ENCODE data around the gene SPTLC2. TPM values are rescaled to one million over a fixed set of nuclear protein-coding genes. Genes with fewer than 3 reads are reported as not detected.

Gene SPTLC2
- total RNA-seq, 1 experiment from 2014 or later, result 45.9 TPM

DNA sequence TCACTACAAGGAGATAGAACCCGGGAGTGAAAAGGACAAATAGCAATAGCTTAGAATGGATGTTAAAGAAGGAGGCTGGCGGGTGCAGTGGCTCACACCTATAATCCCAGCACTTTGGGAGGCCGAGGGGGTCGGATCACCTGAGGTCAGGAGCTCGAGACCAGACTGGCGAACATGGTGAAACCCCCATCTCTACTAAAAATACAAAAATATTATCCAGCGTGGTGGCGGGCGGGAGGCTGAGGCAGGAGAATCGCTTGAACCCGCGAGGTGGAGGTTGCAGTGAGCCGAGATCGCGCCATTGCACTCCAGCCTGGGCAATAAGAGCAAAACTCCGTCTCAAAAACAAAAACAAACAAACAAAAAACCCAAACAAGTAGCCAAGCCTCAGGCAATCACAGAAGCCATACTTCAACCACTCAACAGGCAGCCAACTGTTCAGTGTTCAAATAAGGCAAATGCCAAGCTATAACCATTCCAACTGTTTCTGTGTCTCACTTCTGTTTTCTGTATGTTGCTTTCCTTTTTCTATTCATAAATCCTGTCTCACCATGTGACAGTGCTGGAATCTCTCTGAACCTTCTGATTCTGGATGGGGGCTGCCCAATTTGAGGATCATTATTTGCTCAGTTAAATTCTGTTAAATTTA is 3.9 kb upstream of the SPTLC2 start:
- H3K4me1 Mint-ChIP-seq (ENCODE audit: low read depth, unreplicated experiment), result peaks cover 1% of the 10 kb centered on the region
- DNase-seq, result no peak
- H3K27me3 Mint-ChIP-seq (ENCODE audit: unreplicated experiment), result no peaks in the 10 kb centered on the region
- H3K36me3 Mint-ChIP-seq (ENCODE audit: insufficient read depth, unreplicated experiment), result peaks cover 16% of the 10 kb centered on the region
- no TSS peak for BruUV-seq (replicated peaks)
- H3K4me3 Mint-ChIP-seq (ENCODE audit: low read depth, unreplicated experiment), result no peak overlapping the region
- TF ChIP-seq, protein P1, sequence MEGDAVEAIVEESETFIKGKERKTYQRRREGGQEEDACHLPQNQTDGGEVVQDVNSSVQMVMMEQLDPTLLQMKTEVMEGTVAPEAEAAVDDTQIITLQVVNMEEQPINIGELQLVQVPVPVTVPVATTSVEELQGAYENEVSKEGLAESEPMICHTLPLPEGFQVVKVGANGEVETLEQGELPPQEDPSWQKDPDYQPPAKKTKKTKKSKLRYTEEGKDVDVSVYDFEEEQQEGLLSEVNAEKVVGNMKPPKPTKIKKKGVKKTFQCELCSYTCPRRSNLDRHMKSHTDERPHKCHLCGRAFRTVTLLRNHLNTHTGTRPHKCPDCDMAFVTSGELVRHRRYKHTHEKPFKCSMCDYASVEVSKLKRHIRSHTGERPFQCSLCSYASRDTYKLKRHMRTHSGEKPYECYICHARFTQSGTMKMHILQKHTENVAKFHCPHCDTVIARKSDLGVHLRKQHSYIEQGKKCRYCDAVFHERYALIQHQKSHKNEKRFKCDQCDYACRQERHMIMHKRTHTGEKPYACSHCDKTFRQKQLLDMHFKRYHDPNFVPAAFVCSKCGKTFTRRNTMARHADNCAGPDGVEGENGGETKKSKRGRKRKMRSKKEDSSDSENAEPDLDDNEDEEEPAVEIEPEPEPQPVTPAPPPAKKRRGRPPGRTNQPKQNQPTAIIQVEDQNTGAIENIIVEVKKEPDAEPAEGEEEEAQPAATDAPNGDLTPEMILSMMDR (IDR thresholded peaks at IDR 0.05; ENCODE audit: unreplicated experiment), result no peak
- intact Hi-C loops (cut with micrococcal nuclease; ENCODE audit: unreplicated experiment), result no loop called here
- CTCF ChIA-PET, result no interaction called here
- H3K27ac Mint-ChIP-seq (ENCODE audit: unreplicated experiment), result no peak overlapping the region
- H3K9me3 Mint-ChIP-seq (ENCODE audit: low read depth, unreplicated experiment), result no peaks in the 10 kb centered on the region

DNA sequence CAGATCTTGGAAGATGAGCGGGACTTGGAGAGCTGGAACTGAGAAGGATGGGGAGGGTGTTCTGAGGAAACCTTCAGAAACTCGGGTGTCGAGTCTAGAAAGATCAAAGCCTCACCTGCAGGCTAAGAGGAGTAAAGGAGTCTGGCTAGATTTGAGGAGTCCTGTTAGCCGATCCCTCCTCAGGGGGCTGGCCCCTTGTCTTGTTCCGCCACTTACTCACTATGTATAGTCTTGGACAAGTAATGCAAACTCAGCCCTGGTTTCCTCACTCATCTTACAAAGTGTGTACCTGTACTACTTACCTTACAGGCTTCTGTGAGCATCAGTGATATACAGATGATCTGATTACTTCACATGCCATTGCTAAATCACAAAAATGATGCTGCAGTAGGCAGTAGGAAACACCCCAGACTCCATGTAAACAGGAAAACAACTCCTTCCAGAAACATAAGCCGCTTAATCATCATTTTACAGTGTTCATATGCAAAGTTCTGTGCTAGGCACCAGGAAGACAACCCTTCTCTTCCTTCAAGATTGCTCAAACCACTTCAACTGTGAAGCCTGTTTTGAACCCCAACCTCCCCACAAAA is 2.0 kb upstream of the SPTLC2 start:
- intact Hi-C loops (cut with micrococcal nuclease; ENCODE audit: unreplicated experiment), result no loop called here
- no peak for DNase-seq
- no TSS peak for BruUV-seq (replicated peaks)
- peaks cover 11% of the 10 kb centered on the region for H3K4me1 Mint-ChIP-seq (ENCODE audit: low read depth, unreplicated experiment)
- H3K27ac Mint-ChIP-seq (ENCODE audit: unreplicated experiment), result no peak overlapping the region
- no peak overlapping the region for H3K4me3 Mint-ChIP-seq (ENCODE audit: low read depth, unreplicated experiment)
- H3K27me3 Mint-ChIP-seq (ENCODE audit: unreplicated experiment), result no peaks in the 10 kb centered on the region
- H3K36me3 Mint-ChIP-seq (ENCODE audit: insufficient read depth, unreplicated experiment), result peaks cover 30% of the 10 kb centered on the region
- no peaks in the 10 kb centered on the region for H3K9me3 Mint-ChIP-seq (ENCODE audit: low read depth, unreplicated experiment)
- CTCF ChIA-PET, result no interaction called here
- TF ChIP-seq, protein P1 (IDR thresholded peaks at IDR 0.05; ENCODE audit: unreplicated experiment), result no peak

DNA sequence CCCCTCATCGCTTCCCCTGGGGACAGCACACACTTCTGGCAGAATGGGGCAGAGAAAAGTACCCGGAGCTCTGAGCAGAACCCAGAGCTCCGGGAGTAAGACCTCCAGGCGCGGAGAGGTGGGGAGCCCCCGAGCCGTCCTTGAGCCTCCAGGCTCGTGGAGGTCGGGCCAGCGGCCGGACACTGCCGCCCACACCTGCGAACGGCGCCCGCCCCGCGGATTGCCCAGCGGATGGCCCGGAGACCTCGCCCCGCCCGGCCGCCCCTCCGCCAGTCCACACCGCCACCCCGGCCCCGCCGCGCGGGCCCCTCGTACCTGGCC is 344 bp downstream of the SPTLC2 start:
- Mint-ChIP-seq H3K27me3 (ENCODE audit: unreplicated experiment) (no peaks in the 10 kb centered on the region), H3K36me3 (ENCODE audit: insufficient read depth, unreplicated experiment) (peaks cover 32% of the 10 kb centered on the region), H3K27ac (ENCODE audit: unreplicated experiment) (peak overlapping the region; percentile 92), H3K4me1 (ENCODE audit: low read depth, unreplicated experiment) (peaks cover 25% of the 10 kb centered on the region), H3K4me3 (ENCODE audit: low read depth, unreplicated experiment) (peak overlapping the region; percentile 95), H3K9me3 (ENCODE audit: low read depth, unreplicated experiment) (no peaks in the 10 kb centered on the region)
- TF ChIP-seq, protein P1 (IDR thresholded peaks at IDR 0.05; ENCODE audit: unreplicated experiment), result no peak
- CTCF ChIA-PET, result no interaction called here
- intact Hi-C loops (cut with micrococcal nuclease; ENCODE audit: unreplicated experiment), result no loop called here
- no peak for DNase-seq
- BruUV-seq (replicated peaks), result no TSS peak

DNA sequence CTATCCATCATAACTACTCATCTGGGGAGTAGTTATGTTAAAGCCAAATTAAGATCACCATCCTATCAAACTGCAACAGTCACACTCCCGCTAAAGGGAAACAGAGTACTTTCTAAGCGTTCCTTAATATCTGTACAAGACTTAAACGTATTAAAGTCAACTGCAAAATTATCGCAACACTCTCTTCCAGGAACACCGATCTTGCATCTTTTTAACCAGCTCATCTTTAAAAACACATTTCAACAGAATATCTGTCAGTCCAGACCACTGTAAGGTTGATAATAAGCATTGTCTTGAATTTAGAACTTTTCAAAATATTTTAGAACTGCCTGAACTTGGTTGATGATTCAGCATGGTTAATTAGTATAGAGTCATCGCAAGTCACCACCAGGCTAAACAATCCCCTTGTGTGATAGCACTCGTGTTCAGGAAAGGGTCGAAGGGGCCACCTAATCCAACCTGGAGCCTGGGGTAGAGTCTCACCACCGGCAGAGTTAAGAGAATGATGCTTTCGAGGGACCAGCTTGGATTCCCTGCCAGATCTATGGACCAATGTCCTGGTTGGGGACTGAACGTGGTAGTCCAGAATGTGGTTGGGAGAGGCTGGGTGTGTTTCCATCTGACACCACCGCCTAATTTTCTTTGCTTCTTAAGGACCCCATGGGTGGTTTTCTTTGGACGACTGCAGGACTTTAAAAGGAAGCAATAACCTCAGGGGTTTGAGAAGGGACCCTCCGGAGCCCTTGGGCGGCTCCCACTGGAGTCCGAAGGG is 890 bp downstream of the SPTLC2 start:
- Mint-ChIP-seq H3K27ac (ENCODE audit: unreplicated experiment) (peak overlapping the region; percentile 33), H3K4me1 (ENCODE audit: low read depth, unreplicated experiment) (peaks cover 25% of the 10 kb centered on the region), H3K27me3 (ENCODE audit: unreplicated experiment) (no peaks in the 10 kb centered on the region), H3K4me3 (ENCODE audit: low read depth, unreplicated experiment) (peak overlapping the region; percentile 95), H3K9me3 (ENCODE audit: low read depth, unreplicated experiment) (no peaks in the 10 kb centered on the region), H3K36me3 (ENCODE audit: insufficient read depth, unreplicated experiment) (peaks cover 32% of the 10 kb centered on the region)
- intact Hi-C loops (cut with micrococcal nuclease; ENCODE audit: unreplicated experiment), result no loop called here
- TSS peak; percentile 50 for BruUV-seq (replicated peaks)
- TF ChIP-seq, protein P1 (IDR thresholded peaks at IDR 0.05; ENCODE audit: unreplicated experiment), result no peak
- CTCF ChIA-PET, result interaction anchor here (0.7 kb wide), 1 partner anchor 694 kb away, joined by 3 read pairs; no protein-coding TSS in a partner anchor
- no peak for DNase-seq
